Superior temporal gyrus (tissue), 1 donor: ENCODE measurements around the gene MSH6.
"Not testable (repeated sequence)": the region's sequence is repeated elsewhere in the genome, so short reads cannot be mapped to it uniquely, and the experiment has no call there.

Experiments used
- DNase-seq: peaks from one replicate; pipeline ENCODE4 v3.0.0-alpha.2; 2016; ENCODE audit errors: extremely low spot score

Gene MSH6

GRCh38 chr2:47842846-47843245 is 59.9 kb downstream of the MSH6 start:
- DNase-seq, result no peak

DNA sequence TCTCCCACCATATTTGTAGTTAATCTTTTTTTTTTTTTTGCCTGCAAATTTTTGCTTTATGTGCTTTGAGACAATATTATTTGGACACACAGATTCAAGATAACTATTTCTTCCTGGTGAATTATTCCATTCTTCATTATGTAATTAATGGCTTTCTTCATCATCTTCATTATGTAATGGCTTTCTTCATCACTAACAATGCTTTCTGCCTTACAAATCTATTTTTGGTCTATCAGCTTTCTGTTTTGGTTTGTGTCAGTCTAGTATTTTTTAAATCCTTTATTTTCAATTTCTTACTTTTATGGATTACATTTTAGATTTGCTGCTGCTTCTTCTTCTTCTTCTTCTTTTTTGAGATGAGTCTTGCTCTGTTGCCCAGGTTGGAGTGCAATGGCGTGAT is 60.5 kb downstream of the MSH6 start:
- no peak for DNase-seq

- no peak for DNase-seq
These were observed 61.2 kb downstream of the MSH6 start for GRCh38 chr2:47844162-47844561.

DNA sequence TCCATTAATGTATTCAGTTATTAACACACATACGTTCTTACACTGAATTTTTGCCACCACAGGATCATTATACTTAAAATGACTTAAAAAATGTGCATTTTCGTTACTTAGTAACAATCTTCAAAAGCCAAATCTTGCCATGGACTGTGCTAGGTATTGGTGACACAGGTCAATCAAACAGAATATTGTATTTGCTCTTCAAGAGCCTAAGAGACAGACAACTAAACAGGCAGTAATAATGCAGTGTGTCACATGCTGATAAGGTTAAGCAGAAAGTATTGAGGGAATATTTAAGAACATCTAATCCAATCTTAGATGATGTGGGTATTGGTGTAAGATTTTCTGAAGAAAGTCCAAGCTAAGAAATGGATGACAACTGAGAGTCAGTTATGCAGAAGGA is 66.4 kb downstream of the MSH6 start:
- DNase-seq, result no peak

DNA sequence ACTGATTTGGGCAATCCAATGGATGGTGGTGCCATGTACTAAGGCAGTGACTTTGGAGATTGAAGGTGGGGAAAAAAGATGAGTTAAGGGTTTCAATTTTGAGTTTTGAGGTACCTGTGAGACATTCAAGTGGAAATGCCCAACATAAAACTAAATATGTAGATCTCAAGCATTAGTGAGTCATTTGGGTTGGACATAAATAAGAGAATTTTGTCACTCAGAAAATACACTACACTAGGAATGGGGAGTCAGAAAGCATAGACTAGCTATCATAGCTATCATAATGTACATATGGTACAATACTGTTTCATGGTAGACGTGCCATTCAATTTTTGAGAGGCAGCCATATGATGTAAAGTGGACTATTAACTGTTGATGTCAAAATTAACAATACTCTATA is 67.3 kb downstream of the MSH6 start:
- no peak for DNase-seq

GRCh38 chr2:47853067-47853777 is 70.3 kb downstream of the MSH6 start:
- DNase-seq, result not testable (repeated sequence)
